GM19238 (cell line): ENCODE measurements around the gene ITGA11.

Experiments used
- DNase-seq: peaks from one replicate; pipeline ENCODE4 v3.0.0; 2011; ENCODE audit warnings: low spot score; ENCODE audit not compliant: insufficient read length

Gene ITGA11

GRCh38 chr15:68354268-68354667 lies 77.7 kb downstream of the ITGA11 start:
- no peak for DNase-seq

GRCh38 chr15:68353421-68354135 lies 78.4 kb downstream of the ITGA11 start:
- no peak for DNase-seq

- no peak for DNase-seq
Observed at GRCh38 chr15:68352401-68353062, 79.4 kb downstream of the ITGA11 start.

DNA sequence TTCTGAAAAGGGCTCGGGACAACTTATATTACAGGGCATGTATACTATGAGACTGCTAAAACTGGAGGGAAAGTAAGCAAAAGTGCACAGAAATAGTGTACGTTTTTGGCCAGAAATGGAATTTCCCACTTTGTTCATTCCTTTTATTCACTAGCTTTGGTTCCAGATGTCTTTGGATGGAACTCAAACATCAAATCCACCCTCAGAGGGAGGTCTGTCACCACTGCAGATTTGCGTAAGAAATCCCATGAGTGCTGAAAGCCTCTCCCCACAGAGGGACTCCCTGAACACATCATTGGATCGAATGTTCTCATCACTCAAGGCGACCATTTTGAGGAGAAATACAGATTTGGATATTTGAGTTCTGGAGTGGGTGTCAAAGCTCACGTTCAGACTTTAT lies 82.8 kb downstream of the ITGA11 start:
- DNase-seq, result no peak

DNA sequence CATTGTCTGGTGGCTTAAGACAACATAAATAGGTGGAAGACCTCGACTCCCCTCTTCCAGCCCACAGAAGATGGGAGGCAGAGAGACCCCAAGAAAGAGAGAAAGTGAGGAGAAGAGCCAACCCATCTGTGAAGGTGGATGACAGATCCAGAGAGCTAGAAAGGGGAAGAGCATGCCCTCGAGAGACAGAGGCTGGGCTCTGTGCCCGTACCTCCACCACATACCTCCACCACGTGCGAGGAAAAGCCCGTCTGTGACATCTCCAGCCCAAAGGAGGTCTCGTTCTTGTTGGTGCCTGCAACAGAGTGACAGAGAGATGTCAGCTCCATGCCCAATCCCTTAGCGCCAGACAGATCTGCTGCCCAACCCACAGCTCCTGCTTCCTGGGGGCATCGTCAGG lies 83.4 kb downstream of the ITGA11 start:
- DNase-seq, result no peak

DNA sequence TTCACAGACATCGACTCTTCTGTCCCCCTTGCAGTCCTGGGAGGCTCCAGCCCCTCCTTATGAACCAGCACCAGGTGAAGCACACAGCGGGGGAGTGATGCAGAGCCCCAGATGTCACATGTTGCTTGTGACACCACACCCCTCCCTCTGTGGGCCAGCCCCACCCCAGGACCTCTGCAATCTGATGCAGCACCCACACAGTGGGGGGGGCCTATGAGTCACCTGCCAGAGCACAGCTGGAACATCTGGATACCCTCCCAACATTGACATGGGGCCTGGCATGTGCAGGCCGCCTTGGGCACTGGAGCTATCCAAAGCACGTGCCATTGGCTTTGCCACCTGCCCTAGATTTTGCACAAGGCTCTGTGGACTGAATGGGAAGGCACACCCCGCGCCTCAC lies 83.9 kb downstream of the ITGA11 start:
- no peak for DNase-seq

DNA sequence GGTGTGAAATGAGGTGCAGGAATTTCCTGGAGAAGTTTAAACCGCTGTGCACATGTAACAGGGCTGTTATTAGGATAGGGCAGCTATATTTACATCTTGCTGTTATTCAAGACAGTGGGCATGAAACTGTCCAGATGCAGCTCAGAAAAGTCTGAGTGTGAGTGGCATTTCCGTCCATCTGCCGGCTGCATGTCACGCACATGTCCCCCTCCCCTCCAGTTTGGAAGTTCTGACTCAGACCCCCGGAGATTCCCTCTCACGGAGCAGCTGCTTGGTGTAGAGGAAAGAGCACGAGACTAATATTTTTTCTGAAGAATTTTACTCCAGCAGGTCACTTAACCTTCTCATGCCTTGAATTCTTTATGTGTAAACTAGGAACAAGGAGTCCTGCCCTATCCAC lies 84.6 kb downstream of the ITGA11 start:
- DNase-seq, result no peak

DNA sequence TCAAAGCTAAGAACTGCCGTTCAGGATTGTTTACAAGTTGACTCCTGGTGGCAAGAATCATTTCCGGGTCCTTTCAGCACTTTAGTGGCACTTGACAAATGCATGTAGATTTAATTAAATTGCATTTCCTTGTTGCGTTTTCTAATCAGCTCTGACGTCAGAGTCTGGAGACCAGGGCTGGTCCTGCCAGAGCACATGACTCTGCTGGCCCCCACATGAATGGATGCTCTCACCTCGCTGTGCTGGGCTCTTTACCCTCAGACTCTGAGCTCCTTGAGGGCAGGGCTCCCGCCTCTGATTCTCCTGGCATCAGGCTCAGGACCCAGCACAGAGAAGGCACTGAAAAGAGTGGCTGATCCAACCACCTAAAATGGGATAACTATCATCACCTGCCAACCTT lies 85.0 kb downstream of the ITGA11 start:
- DNase-seq, result no peak

DNA sequence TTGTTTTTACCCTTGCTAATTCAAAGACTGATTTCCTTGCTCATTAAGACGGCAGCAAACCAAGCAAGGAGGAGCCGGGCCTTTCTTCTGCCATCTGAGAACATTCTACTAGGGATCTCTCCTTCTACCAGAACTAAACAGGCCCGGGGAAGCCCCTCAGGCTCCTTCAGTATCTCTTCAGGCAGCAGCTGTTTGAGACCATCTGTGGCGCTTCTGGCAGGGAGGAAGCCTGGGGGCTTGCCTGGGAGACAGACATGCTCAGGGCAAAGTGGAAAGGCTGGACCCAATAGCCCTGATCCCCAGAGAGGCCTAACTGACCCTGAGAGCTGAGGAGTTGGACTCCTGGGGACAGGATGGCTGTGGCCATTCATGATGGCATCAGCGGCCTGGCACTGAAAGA lies 86.5 kb downstream of the ITGA11 start:
- DNase-seq, result no peak

- DNase-seq, result no peak
Observed at GRCh38 chr15:68344600-68344999, 87.4 kb downstream of the ITGA11 start.

GRCh38 chr15:68343579-68344225 lies 88.3 kb downstream of the ITGA11 start:
- DNase-seq, result no peak

DNA sequence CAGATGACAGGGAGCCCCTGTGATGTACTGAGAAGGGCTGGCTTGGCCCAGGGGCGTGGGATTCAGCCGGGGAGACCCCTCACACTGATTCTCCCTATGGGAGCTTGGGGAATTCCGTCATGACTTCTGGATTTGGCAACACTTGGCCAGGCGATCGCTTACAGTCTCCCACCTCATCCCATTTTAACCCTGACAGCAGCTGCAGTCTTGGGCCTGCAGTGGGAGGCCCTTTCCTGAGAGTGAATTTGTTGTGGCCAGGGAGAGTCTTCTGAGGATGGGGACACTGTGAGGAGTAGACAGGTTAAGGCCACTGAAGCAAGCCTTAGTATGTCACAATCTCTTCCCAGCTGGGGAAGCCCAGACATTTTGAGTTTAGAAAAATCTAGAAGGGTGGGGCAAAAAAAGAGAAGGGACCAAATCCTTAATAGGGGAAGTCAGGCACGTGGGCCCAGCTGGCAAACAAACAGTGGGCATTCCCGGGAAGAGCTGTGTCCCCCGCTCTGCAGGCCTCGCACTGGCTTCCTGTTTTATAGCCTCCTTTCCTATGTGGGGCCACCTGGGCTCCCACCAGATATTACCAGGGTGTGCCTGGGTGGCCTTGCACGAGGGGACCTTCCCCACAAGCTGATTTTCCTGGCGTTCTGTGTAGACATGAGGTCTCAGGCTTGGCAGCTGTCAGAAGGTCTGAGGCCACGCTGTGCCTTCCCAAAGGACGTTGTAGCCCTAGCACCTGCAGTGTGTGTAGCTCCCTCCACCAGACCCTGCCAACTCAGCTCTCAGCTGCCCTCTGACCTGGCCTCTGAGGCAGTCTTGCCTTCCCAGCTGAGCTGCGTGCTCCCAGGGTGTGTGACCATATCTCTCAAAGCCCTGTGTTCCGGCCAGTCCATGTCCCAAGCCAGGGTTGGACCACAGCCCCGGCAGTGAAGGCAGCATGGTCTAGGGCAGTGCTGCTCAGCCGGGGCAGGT lies 89.9 kb downstream of the ITGA11 start:
- DNase-seq, result no peak

DNA sequence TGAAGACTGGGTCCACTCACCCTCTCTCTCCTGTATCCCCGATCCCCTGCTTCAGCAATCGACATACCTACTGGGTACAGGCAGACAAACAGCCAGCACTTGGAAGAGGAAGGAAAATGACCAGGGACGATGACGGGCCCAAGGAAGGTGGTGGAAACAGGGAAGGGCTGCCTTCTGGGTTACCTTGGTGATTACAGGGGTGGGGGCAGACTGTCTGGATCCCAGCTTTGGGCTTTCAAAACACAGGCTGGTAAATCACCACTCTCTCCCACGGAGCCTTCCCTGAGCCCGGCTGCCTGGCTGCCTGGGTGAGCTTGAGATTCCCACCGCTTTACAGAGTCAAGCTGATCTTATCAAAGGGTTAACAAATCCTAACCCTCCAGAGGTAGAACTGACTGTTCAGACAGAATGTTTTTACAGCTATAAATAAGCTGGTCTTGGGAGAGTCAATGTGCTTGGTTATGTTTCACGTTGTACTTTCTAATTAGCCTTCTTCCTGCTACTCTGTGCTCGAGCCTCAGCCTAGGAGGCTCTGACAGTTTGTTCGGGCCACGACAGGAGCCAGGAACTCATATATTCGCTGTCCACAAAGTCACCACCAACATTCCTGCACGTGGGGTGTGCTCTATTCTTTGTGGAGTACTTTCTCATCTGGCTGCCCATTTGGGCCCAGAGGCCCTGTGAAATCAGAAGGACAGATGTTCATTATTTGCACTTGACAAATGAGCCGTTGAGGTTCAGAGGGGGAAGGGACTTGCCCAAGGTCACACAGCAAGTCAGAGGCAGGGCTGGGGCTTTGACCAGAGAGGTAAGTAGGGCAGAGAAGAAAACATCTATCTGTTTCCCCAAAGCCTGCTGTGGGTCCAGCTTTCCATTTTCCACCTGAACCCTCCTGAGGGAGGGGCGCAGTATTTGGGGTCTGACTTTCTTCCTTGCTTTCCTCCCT lies 91.0 kb downstream of the ITGA11 start:
- no peak for DNase-seq

- DNase-seq, result no peak
Observed at GRCh38 chr15:68339481-68339880, 92.5 kb downstream of the ITGA11 start.

DNA sequence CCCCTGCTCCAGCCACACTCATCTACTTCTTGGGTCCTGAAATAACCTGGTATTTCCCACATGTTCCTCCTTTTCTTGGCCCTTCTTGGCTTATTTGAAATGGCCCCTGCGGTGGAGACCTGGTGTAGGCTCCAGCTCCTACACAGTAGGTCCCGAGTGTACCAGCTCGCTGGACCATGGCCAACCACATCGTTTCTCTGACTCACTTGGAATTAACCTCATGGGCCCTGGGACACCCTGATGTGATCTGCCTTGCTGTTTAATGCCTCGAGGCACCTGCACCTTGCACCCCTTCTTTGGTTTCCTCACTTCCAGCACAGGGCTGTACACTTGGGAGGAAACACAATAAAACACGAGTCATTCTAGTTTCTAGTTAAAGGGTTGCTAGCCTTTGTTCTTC lies 94.1 kb downstream of the ITGA11 start:
- DNase-seq, result no peak

DNA sequence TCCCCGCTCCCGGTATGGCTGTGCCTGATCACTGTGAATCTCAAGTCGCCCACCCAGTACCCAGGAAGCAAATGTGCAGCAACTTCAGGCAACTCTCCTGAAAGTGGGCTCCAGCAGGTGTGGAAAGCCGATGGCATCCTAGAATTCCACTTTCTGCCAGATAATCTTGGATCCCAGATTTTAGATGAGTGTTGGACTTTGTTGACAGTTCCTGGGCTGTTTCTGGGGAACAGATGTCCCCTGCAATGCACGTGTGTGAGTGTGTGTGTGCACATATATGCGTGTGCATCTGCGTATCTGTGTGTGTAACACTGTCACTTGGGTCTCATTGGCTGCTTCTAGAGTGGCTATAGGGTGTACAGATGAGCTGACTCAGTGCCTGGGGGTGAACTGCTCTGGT lies 95.4 kb downstream of the ITGA11 start:
- DNase-seq, result no peak

DNA sequence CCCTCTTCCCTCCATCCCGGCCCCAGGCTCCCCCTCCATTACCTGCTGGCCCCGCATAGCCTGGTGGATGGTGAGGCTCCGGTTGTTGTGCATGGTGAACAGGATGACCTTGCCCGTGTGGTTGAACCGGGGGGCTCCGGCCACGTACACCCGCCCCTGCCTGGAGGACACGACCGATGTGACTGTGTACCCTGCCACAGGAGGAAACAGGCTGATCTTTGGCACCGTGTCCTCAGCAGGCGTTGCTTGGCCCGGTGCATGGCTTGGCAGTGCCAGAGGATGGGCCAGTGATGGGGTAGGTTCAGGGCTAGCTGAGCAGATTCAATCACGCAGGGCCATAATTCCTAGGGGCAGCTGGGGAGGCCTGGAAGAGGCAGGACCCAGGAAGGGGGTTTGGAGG lies 96.3 kb downstream of the ITGA11 start:
- no peak for DNase-seq

- no peak for DNase-seq
Observed at GRCh38 chr15:68335251-68335650, 96.7 kb downstream of the ITGA11 start.

- DNase-seq, result no peak
Observed at GRCh38 chr15:68334661-68335124, 97.3 kb downstream of the ITGA11 start.

- DNase-seq, result no peak
Observed at GRCh38 chr15:68333775-68334470, 98.0 kb downstream of the ITGA11 start.
